HepG2 (cell line): ENCODE measurements around the gene RPS6KA2. TPM values are rescaled to one million over a fixed set of nuclear protein-coding genes. Genes with fewer than 3 reads are reported as not detected.

Experiments used
- ARID4A ChIP-seq: sonication (generic); formaldehyde crosslinking; IDR thresholded peaks from 2 replicates; pipeline ENCODE4 v1.5.0; 2020; ENCODE audit warnings: mild to moderate bottlenecking, missing genetic modification reagents, borderline replicate concordance
- ARID5B ChIP-seq: IDR thresholded peaks from 2 replicates; pipeline ENCODE4 v1.4.0; 2020; ENCODE audit warnings: mild to moderate bottlenecking, missing genetic modification reagents
- ARNTL ChIP-seq: sonication (generic); formaldehyde crosslinking; IDR thresholded peaks from 2 replicates; pipeline ENCODE4 v1.4.0; 2020; ENCODE audit warnings: mild to moderate bottlenecking, missing genetic modification reagents
- ELF3 ChIP-seq: IDR thresholded peaks from 2 replicates; pipeline ENCODE4 v1.6.1; 2016; ENCODE audit warnings: missing genetic modification reagents, missing compliant biosample characterization
- ETV6 ChIP-seq: sonication (generic); formaldehyde crosslinking; conservative IDR thresholded peaks from 2 replicates; pipeline ENCODE4 v1.4.0; 2020; ENCODE audit warnings: missing genetic modification reagents
- FOSL2 ChIP-seq: sonication (generic); formaldehyde crosslinking; IDR thresholded peaks from 2 replicates; pipeline ENCODE4 v1.4.0; 2020; ENCODE audit warnings: missing genetic modification reagents
- ISL2 ChIP-seq: sonication (generic); formaldehyde crosslinking; IDR thresholded peaks from 2 replicates; pipeline ENCODE4 v1.5.0; 2020; ENCODE audit warnings: missing genetic modification reagents
- NKX3-1 ChIP-seq: sonication (generic); formaldehyde crosslinking; IDR thresholded peaks from 2 replicates; pipeline ENCODE4 v1.5.0; 2020; ENCODE audit warnings: missing genetic modification reagents
- ZFP91 ChIP-seq: sonication (generic); formaldehyde crosslinking; IDR thresholded peaks from 2 replicates; pipeline ENCODE4 v1.9.0; 2022; ENCODE audit warnings: missing genetic modification reagents, mild to moderate bottlenecking, borderline replicate concordance
- ZKSCAN8 ChIP-seq: IDR thresholded peaks from 2 replicates; pipeline ENCODE4 v1.6.1; 2016; ENCODE audit warnings: borderline replicate concordance, missing genetic modification reagents, missing compliant biosample characterization
- ZNF121 ChIP-seq: sonication (generic); formaldehyde crosslinking; IDR thresholded peaks from 2 replicates; pipeline ENCODE4 v1.5.0; 2020; ENCODE audit warnings: mild to moderate bottlenecking, missing genetic modification reagents
- ZNF24 ChIP-seq: fragments of 450-650 bp; IDR thresholded peaks from 2 replicates; pipeline ENCODE4 v1.6.1; 2017; ENCODE audit warnings: antibody characterized with exemption, mild to moderate bottlenecking
- ZNF547 ChIP-seq: sonication (generic); formaldehyde crosslinking; IDR thresholded peaks from 2 replicates; pipeline ENCODE4 v1.5.1; 2020; ENCODE audit warnings: mild to moderate bottlenecking, missing genetic modification reagents
- ZNF704 ChIP-seq: sonication (generic); formaldehyde crosslinking; IDR thresholded peaks from 2 replicates; pipeline ENCODE4 v1.8.1; 2023; ENCODE audit warnings: mild to moderate bottlenecking, inconsistent platforms, moderate library complexity, missing genetic modification reagents, borderline replicate concordance
- ZNF724P ChIP-seq: sonication (generic); formaldehyde crosslinking; IDR thresholded peaks from 2 replicates; pipeline ENCODE4 v1.8.0; 2022; ENCODE audit warnings: missing genetic modification reagents, borderline replicate concordance
- ZNF883 ChIP-seq: sonication (generic); formaldehyde crosslinking; IDR thresholded peaks from 2 replicates; pipeline ENCODE4 v1.5.1; 2020; ENCODE audit warnings: mild to moderate bottlenecking, missing genetic modification reagents; ENCODE audit errors: not compliant biosample characterization
- ZSCAN25 ChIP-seq: sonication (generic); formaldehyde crosslinking; IDR thresholded peaks from 2 replicates; pipeline ENCODE4 v1.8.0; 2022; ENCODE audit warnings: mild to moderate bottlenecking, missing genetic modification reagents
- polyA plus RNA-seq, 8 experiments: library from polyadenylated mRNA; depleted of rRNA in 3 of 8; stranded (reverse) in 7 of 8; unstranded in 1 of 8; fragments of >200 nt; fragmentation: Illumina TruSeq in 4 of 8; extraction: Trizol in 4 of 8; gene quantifications; 2 replicates each; pipeline versions ENCODE4 v1.2.1 to v1.2.3, GENCODE V29; 2011 to 2016; ENCODE audit warnings: low read depth in 4 of 8, missing spikeins in 1 of 8, mixed read lengths in 1 of 8; ENCODE audit not compliant: insufficient read depth in 1 of 8
- total RNA-seq, 5 experiments: library from RNA; depleted of rRNA; stranded (reverse); fragments of >200 nt; fragmentation: Illumina TruSeq; extraction: Trizol; gene quantifications; 2 replicates each; pipeline ENCODE4 v1.2.3, GENCODE V29; 2016; ENCODE audit warnings: low read depth in 1 of 5

The RPS6KA2 gene
- total and polyA plus RNA-seq, 2 of the 13 experiments (the other 11 are each of a cell fraction or from before 2014, with no cell fraction given), result 0.22 to 0.38 TPM

GRCh38 chr6:166400649-166401250 is 226.3 kb downstream of the RPS6KA2 start (continued):
- peak; percentile 78; the same call in 1 of the 2 replicates for TF ChIP-seq ZFP91 (CRISPR knock-in tag)
- TF ChIP-seq ISL2 (CRISPR knock-in tag), result peak; percentile 60
- 0 out of 2 replicates have a peak, but pooled peaks have one; percentile 61 for TF ChIP-seq ZSCAN25 (CRISPR knock-in tag)
- peak; percentile 27; the same call in 1 of the 2 replicates for TF ChIP-seq ARID5B (CRISPR knock-in tag)
- TF ChIP-seq ETV6 (CRISPR knock-in tag), result 0 out of 2 replicates have a peak, but pooled peaks have one; percentile 39
- TF ChIP-seq ELF3 (CRISPR knock-in tag), result peak; percentile 54; the same call in 1 of the 2 replicates
- 0 out of 2 replicates have a peak, but pooled peaks have one; percentile 35 for TF ChIP-seq NKX3-1 (CRISPR knock-in tag)
- peak; percentile 36 for TF ChIP-seq ZNF883 (CRISPR knock-in tag)
- TF ChIP-seq ARID4A (CRISPR knock-in tag), result peak; percentile 66; the same call in 1 of the 2 replicates
- TF ChIP-seq ZNF724P (CRISPR knock-in tag), result 0 out of 2 replicates have a peak, but pooled peaks have one; percentile 54
- peak; percentile 40; the same call in 1 of the 2 replicates for TF ChIP-seq ZNF121 (CRISPR knock-in tag)
- peak; percentile 50; the same call in 1 of the 2 replicates for TF ChIP-seq ARNTL (CRISPR knock-in tag)
- TF ChIP-seq ZNF24, result peak; percentile 16; the same call in 1 of the 2 replicates
- TF ChIP-seq ZNF704 (CRISPR knock-in tag), result 0 out of 2 replicates have a peak, but pooled peaks have one; percentile 52
- TF ChIP-seq ZKSCAN8, result peak; percentile 17; the same call in 1 of the 2 replicates
- TF ChIP-seq ZNF547, result peak; percentile 48; the same call in 1 of the 2 replicates
- peak; percentile 52 for TF ChIP-seq FOSL2 (CRISPR knock-in tag)
